ENCODE measurements around the gene CNKSR1.

Gene CNKSR1

DNA sequence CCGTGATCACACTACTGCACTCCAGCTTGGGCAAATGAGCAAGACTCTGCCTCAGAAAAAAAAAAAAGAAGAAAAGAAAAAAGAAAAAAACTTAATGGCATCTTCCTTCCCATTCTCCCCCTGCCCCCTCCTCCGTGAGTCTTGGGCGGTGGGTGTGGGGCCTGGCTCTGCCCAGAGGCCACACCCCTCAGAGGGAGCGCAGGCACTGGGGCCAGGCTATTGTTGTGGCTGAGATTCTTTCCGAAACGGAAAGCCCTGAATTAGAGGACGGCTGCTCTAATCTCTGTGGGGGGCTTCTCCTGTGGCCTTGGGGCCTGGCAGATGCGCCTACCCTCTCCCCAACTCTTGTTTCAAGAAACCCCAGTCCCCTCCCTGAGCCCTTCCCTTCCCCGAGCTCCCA, 22.5 kb upstream of the CNKSR1 start:
- DNase-seq (ENCODE audit: low spot score), result no peak
- no peak for TF ChIP-seq CTCF (IDR thresholded peaks at IDR 0.05; ENCODE audit: extremely low read depth, insufficient read depth, missing control alignments)
- in situ Hi-C loops (cut with MboI; ENCODE audit: low pct_unique_long_range_greater_than_20kb, low sequenced_read_pairs, unreplicated experiment), result no loop called here

GRCh38 chr1:26155370-26156284, 21.7 kb upstream of the CNKSR1 start:
- in situ Hi-C loops (cut with MboI; ENCODE audit: low pct_unique_long_range_greater_than_20kb, low sequenced_read_pairs, unreplicated experiment), result no loop called here
- no peak for DNase-seq (ENCODE audit: low spot score)
- no peak for TF ChIP-seq CTCF (IDR thresholded peaks at IDR 0.05; ENCODE audit: extremely low read depth, insufficient read depth, missing control alignments)

DNA sequence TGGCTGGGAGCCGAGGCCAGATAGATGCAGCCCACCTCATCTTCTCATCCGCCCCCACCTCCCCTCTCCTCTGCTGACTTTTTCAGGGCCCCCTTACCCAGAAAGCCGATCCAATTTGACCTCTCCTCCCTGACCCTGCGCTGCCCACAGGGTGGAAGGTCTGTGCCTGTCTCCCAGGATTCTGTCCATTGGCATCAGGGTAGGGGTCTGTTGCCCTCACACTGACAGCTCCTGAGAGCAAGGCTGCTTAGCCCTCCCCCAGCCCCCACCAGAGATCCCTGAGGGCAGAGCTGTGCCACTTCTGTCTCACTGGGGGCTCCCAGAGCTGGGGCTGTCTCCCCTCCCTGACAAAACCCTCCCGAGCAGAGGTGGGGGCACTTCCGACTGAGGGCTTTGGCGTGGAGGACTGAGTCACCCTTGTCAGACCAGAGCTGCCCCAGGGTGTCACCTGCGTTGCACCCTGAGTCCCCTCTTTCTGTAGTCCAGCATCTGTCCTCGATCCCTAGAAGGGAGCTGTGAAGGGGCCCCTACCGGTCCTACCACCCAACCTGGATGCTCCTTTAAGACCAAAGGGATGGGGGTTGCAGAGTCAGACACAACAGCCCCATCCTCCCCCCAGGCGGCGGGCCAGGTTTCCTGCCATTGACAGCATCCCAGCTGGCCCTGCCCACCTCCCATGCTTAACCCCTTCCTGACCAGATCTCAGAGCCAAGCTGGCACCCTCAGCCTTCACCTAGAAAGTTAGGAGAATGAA, 20.8 kb upstream of the CNKSR1 start:
- in situ Hi-C loops (cut with MboI; ENCODE audit: low pct_unique_long_range_greater_than_20kb, low sequenced_read_pairs, unreplicated experiment), result no loop called here
- no peak for TF ChIP-seq CTCF (IDR thresholded peaks at IDR 0.05; ENCODE audit: extremely low read depth, insufficient read depth, missing control alignments)
- DNase-seq (ENCODE audit: low spot score), result no peak

- in situ Hi-C loops (cut with MboI; ENCODE audit: low pct_unique_long_range_greater_than_20kb, low sequenced_read_pairs, unreplicated experiment), result no loop called here
- no peak for DNase-seq (ENCODE audit: low spot score)
- no peak for TF ChIP-seq CTCF (IDR thresholded peaks at IDR 0.05; ENCODE audit: extremely low read depth, insufficient read depth, missing control alignments)
Observed at GRCh38 chr1:26158271-26158907, 18.9 kb upstream of the CNKSR1 start.

DNA sequence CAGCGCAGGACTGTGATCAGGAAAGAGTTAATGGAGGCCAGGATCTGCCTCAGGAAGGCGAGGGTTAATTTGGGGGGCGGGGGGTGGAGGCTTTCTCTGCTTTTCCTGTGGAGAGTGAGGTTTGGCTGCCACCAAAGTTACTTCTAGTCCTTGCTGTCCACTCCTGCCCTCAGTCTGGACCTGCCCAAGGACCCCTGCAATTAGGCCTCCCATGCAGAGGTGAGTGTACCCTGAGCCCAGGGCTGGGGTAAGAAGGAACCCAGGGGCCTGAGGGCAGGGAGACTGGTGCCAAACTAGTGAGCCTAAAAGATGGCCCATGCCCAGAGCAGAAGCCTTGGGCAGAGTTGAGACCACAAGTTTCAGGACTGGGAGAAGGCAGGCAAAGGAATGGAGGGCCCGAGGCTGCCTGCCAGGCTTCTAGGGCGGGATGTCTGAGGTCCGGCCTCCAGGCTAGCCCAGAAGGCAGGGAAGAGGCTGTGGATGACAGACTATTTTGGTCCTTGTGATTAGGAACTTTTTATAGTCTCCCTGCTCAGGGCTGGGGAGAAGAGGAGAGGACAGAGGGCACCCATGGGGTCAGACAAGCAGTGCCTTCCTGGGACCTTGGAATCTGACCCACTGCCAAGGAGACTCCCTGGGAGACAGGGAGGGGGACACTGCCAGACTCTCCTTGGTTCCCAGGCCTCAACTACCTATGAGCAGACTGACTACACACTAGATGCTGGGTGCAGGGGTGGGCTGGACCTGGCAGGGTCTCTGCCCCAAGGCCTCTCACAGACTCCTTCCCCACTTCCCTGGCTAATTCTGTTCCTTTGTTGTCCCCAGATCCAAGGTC, 18.2 kb upstream of the CNKSR1 start, which contains the start of gene FAM110D:
Gene FAM110D, plus strand, starts transcription at position 172 of the 835 bp plus-strand sequence. CDS start 2,213 bp downstream, outside the sequence.
- in situ Hi-C loops (cut with MboI; ENCODE audit: low pct_unique_long_range_greater_than_20kb, low sequenced_read_pairs, unreplicated experiment), result no loop called here
- no peak for TF ChIP-seq CTCF (IDR thresholded peaks at IDR 0.05; ENCODE audit: extremely low read depth, insufficient read depth, missing control alignments)
- DNase-seq (ENCODE audit: low spot score), result no peak

- TF ChIP-seq CTCF (IDR thresholded peaks at IDR 0.05; ENCODE audit: extremely low read depth, insufficient read depth, missing control alignments), result no peak
- in situ Hi-C loops (cut with MboI; ENCODE audit: low pct_unique_long_range_greater_than_20kb, low sequenced_read_pairs, unreplicated experiment), result no loop called here
- no peak for DNase-seq (ENCODE audit: low spot score)
Observed at GRCh38 chr1:26159743-26160039, 17.6 kb upstream of the CNKSR1 start.

Measured in GM13977 (cell line).